ENCODE results near the gene TMEM101. TPM values are rescaled to one million over a fixed set of nuclear protein-coding genes. Genes with fewer than 3 reads are reported as not detected.
"Not testable (repeated sequence)": the region's sequence is repeated elsewhere in the genome, so short reads cannot be mapped to it uniquely, and the experiment has no call there.

Gene TMEM101
- total and polyA plus RNA-seq, 7 donors: 14.1 to 42.9 (median 25.3) TPM

DNA sequence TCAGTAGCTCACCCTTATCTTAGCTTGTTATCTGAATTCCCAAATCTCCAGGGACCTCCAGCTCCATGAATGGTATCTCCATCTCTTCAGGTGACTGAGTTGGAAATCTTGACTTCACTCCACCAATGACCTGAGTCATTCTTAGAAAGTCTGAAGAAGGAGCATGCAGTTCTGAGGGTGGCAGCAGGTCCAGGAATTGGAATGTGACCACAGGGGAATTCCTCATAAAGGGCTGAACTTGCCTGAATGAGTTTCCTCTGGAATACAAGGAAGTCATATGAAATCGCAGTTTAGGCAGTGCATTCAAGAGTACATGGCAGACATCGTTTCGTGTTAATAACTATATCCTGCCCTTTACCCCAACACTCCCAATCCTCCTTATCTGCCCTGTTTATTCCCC lies 48.5 kb downstream of the TMEM101 start:
- H3K4me1 ChIP-seq: no peaks in the 10 kb centered on the region
- H3K9me3 ChIP-seq: no peaks in the 10 kb centered on the region
- no peaks in the 10 kb centered on the region for H3K36me3 ChIP-seq
- DNase-seq: no peak
- intact Hi-C loops (cut with DNase I): no loop called here
- peaks cover 0 to 5% (median 0%) of the 10 kb centered on the region in 3 donors for H3K27me3 ChIP-seq
- no peak overlapping the region for H3K27ac ChIP-seq
- WGBS, 2 donors: 27 to 69% methylated on average over 3 of the region's 3 CpGs
- no peak overlapping the region for H3K4me3 ChIP-seq
- TF ChIP-seq POLR2A (IDR thresholded peaks at IDR 0.05) (no peak), POLR2AphosphoS5 (IDR thresholded peaks at IDR 0.05) (no peak)
- TF ChIP-seq, protein P1, sequence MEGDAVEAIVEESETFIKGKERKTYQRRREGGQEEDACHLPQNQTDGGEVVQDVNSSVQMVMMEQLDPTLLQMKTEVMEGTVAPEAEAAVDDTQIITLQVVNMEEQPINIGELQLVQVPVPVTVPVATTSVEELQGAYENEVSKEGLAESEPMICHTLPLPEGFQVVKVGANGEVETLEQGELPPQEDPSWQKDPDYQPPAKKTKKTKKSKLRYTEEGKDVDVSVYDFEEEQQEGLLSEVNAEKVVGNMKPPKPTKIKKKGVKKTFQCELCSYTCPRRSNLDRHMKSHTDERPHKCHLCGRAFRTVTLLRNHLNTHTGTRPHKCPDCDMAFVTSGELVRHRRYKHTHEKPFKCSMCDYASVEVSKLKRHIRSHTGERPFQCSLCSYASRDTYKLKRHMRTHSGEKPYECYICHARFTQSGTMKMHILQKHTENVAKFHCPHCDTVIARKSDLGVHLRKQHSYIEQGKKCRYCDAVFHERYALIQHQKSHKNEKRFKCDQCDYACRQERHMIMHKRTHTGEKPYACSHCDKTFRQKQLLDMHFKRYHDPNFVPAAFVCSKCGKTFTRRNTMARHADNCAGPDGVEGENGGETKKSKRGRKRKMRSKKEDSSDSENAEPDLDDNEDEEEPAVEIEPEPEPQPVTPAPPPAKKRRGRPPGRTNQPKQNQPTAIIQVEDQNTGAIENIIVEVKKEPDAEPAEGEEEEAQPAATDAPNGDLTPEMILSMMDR (IDR thresholded peaks at IDR 0.05): no peak

DNA sequence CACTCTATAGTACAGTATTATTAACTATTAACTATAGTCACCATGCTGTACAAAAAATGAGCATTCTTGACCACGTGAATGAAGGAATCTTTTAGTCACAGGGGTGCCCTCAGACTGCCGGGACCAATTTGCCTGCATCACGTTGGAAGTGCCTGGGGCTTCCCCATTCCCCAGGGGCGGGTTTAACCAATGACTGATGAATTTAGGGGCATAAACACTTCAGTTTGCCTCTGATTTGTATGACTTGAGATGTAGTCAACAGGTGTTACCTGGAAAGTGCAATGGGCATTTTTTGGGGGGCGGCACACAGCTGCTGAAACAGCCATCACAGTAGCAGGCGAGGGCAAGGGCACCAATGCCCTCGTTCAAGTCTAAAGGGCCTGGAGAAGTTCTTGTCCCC lies 52.3 kb downstream of the TMEM101 start:
- no peaks in the 10 kb centered on the region for H3K4me1 ChIP-seq
- DNase-seq: no peak
- H3K27me3 ChIP-seq: peaks cover 0 to 9% (median 0%) of the 10 kb centered on the region in 3 donors
- H3K36me3 ChIP-seq: no peaks in the 10 kb centered on the region
- no peaks in the 10 kb centered on the region for H3K9me3 ChIP-seq
- H3K27ac ChIP-seq: no peak overlapping the region
- no peak overlapping the region for H3K4me3 ChIP-seq
- TF ChIP-seq POLR2A (IDR thresholded peaks at IDR 0.05): no peak
- TF ChIP-seq EP300 (IDR thresholded peaks at IDR 0.05): no peak
- TF ChIP-seq, protein P1 (IDR thresholded peaks at IDR 0.05): no peak
- TF ChIP-seq POLR2AphosphoS5 (IDR thresholded peaks at IDR 0.05): no peak
- WGBS, 2 donors: 49 to 62% methylated on average over 7 of the region's 7 CpGs
- intact Hi-C loops (cut with DNase I): no loop called here

DNA sequence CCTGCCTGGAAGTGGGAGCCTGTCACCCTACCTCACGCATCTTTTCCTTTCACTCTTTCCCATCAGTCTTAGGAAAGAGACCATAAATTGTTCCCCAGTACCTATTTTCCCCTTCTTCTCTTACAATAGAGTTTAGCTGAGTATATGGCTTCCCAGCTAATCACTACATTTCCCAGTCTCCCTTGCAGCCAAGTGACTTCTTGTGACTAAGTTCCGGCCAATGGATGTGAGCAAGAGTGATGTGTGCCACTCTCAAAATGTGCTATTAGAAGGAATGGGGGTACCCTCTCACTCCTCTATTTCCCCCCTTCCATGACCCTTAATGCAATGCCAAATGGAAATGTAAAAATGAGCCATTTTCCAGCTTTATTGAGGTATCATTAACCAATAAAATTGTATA lies 52.8 kb downstream of the TMEM101 start:
- 61 to 86% methylated on average over 2 of the region's 2 CpGs for WGBS, 2 donors
- no peak for DNase-seq
- no peaks in the 10 kb centered on the region for H3K4me1 ChIP-seq
- no peak overlapping the region for H3K4me3 ChIP-seq
- peaks cover 0 to 9% (median 0%) of the 10 kb centered on the region in 3 donors for H3K27me3 ChIP-seq
- no peak for TF ChIP-seq EP300 (IDR thresholded peaks at IDR 0.05)
- no peak for TF ChIP-seq POLR2A (IDR thresholded peaks at IDR 0.05)
- TF ChIP-seq POLR2AphosphoS5 (IDR thresholded peaks at IDR 0.05): no peak
- TF ChIP-seq, protein P1 (IDR thresholded peaks at IDR 0.05): no peak
- H3K9me3 ChIP-seq: no peaks in the 10 kb centered on the region
- intact Hi-C loops (cut with DNase I): no loop called here
- no peaks in the 10 kb centered on the region for H3K36me3 ChIP-seq
- H3K27ac ChIP-seq: no peak overlapping the region

DNA sequence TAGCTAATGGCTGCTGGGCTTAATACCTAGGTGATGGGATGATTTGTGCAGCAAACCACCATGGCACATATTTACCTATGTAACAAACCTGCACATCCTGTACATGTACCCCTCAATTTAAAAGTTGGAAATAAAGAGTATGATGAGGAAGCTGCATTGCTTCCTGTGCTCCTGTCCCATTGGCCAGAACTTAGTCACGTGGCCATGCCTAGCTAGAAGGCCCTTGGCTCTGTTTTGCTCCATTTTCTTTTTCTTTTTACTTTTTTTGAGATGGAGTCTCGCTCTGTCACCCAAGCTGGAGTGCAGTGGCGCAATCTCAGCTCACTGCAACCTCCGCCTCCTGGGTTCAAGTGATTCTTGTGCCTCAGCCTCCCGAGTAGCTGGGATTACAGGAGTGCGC lies 53.5 kb downstream of the TMEM101 start:
- H3K27me3 ChIP-seq; H3K36me3 ChIP-seq; intact Hi-C loops (cut with DNase I); H3K9me3 ChIP-seq; H3K27ac ChIP-seq; H3K4me1 ChIP-seq; H3K4me3 ChIP-seq; DNase-seq: not testable (repeated sequence)
- WGBS, 2 donors: 89 to 93% methylated on average over 6 of the region's 6 CpGs

Small RNA genes lying within 50 kb of the gene (small RNA-seq; reads per million reads assigned to genes)
- 0 reads per million in 3 donors for gene RF00012

Other genes starting within 250 kb of the TMEM101 start
- gene DUSP3, start 236.0 kb downstream of the TMEM101 start, total RNA-seq: 100 to 1,000 TPM in 3 of 4 donors, 10 to 100 TPM in 1; 70.4 to 140 (median 120) TPM
- 10 to 100 TPM; 32.3 to 57.1 (median 47.2) TPM for gene DUSP3, start 236.0 kb downstream of the TMEM101 start, polyA plus RNA-seq
- not detected for gene CFAP97D1, start 234.5 kb downstream of the TMEM101 start, total RNA-seq
- not detected for gene CFAP97D1, start 234.5 kb downstream of the TMEM101 start, polyA plus RNA-seq
- 10 to 100 TPM in 1 of 4 donors, 1 to 10 TPM in 3; 5.0 to 10.5 (median 6.0) TPM for gene MPP3, start 181.8 kb downstream of the TMEM101 start, total RNA-seq
- 1 to 10 TPM in 2 of 3 donors, under 1 TPM in 1; 0.23 to 1.9 (median 1.2) TPM for gene MPP3, start 181.8 kb downstream of the TMEM101 start, polyA plus RNA-seq
- 1 to 10 TPM; 1.5 to 5.3 (median 2.6) TPM for gene CD300LG, start 167.8 kb downstream of the TMEM101 start, total RNA-seq
- 1 to 10 TPM in 1 of 3 donors, under 1 TPM in 1, not detected in 1; 0.60 to 1.5 TPM for gene CD300LG, start 167.8 kb downstream of the TMEM101 start, polyA plus RNA-seq
- 10 to 100 TPM; 10.9 to 33.0 (median 14.9) TPM for gene MPP2, start 107.4 kb downstream of the TMEM101 start, total RNA-seq
- gene MPP2, start 107.4 kb downstream of the TMEM101 start, polyA plus RNA-seq: 1 to 10 TPM in 1 of 3 donors, under 1 TPM in 2; 0.23 to 1.6 (median 0.60) TPM
- not detected for gene PPY, start 72.5 kb downstream of the TMEM101 start, total RNA-seq
- gene PPY, start 72.5 kb downstream of the TMEM101 start, polyA plus RNA-seq: not detected
- 1 to 10 TPM in 1 of 4 donors, not detected in 3; 3.2 TPM for gene PYY, start 61.0 kb downstream of the TMEM101 start, total RNA-seq
- 100 to 1,000 TPM in 1 of 3 donors, 10 to 100 TPM in 2; 32.6 to 185 (median 63.1) TPM for gene PYY, start 61.0 kb downstream of the TMEM101 start, polyA plus RNA-seq
- 1 to 10 TPM in 1 of 4 donors, under 1 TPM in 3; 0.54 to 1.4 (median 0.77) TPM for gene NAGS, start 10.3 kb downstream of the TMEM101 start, total RNA-seq
- gene NAGS, start 10.3 kb downstream of the TMEM101 start, polyA plus RNA-seq: 10 to 100 TPM in 2 of 3 donors, 1 to 10 TPM in 1; 3.9 to 13.2 (median 10.9) TPM
- gene LSM12, start 51.7 kb upstream of the TMEM101 start, total RNA-seq: 10 to 100 TPM; 33.8 to 46.9 (median 40.1) TPM
- gene LSM12, start 51.7 kb upstream of the TMEM101 start, polyA plus RNA-seq: 10 to 100 TPM; 28.8 to 41.6 (median 37.9) TPM
- gene G6PC3, start 55.8 kb upstream of the TMEM101 start, total RNA-seq: 10 to 100 TPM; 22.2 to 29.8 (median 25.9) TPM
- gene G6PC3, start 55.8 kb upstream of the TMEM101 start, polyA plus RNA-seq: 10 to 100 TPM in 1 of 3 donors, 1 to 10 TPM in 2; 8.4 to 45.5 (median 9.7) TPM
- 10 to 100 TPM; 58.2 to 87.5 (median 69.4) TPM for gene HDAC5, start 108.7 kb upstream of the TMEM101 start, total RNA-seq
- 10 to 100 TPM; 15.3 to 21.8 (median 16.8) TPM for gene HDAC5, start 108.7 kb upstream of the TMEM101 start, polyA plus RNA-seq
- gene HROB, start 127.0 kb upstream of the TMEM101 start, total RNA-seq: 1 to 10 TPM in 1 of 4 donors, under 1 TPM in 3; 0.36 to 3.3 (median 0.52) TPM
- 1 to 10 TPM in 1 of 3 donors, under 1 TPM in 1, not detected in 1; 0.69 to 3.1 TPM for gene HROB, start 127.0 kb upstream of the TMEM101 start, polyA plus RNA-seq
- 1 to 10 TPM in 3 of 4 donors, under 1 TPM in 1; 0.82 to 4.2 (median 1.6) TPM for gene ASB16, start 155.7 kb upstream of the TMEM101 start, total RNA-seq
- gene ASB16, start 155.7 kb upstream of the TMEM101 start, polyA plus RNA-seq: under 1 TPM in 1 of 3 donors, not detected in 2; 0.19 TPM
- gene TMUB2, start 172.0 kb upstream of the TMEM101 start, total RNA-seq: 10 to 100 TPM; 26.9 to 40.3 (median 29.2) TPM
- 10 to 100 TPM; 19.0 to 41.3 (median 22.2) TPM for gene TMUB2, start 172.0 kb upstream of the TMEM101 start, polyA plus RNA-seq
- gene ATXN7L3, start 184.9 kb upstream of the TMEM101 start, total RNA-seq: 10 to 100 TPM; 26.4 to 37.4 (median 35.0) TPM
- gene ATXN7L3, start 184.9 kb upstream of the TMEM101 start, polyA plus RNA-seq: 10 to 100 TPM; 36.0 to 59.8 (median 43.0) TPM
- gene UBTF, start 204.7 kb upstream of the TMEM101 start, total RNA-seq: 10 to 100 TPM; 43.4 to 58.4 (median 52.5) TPM
- gene UBTF, start 204.7 kb upstream of the TMEM101 start, polyA plus RNA-seq: 10 to 100 TPM; 26.8 to 55.0 (median 28.2) TPM